IMR-90 (cell line): ENCODE data around the gene TNS3. TPM values are rescaled to one million over a fixed set of nuclear protein-coding genes. Genes with fewer than 3 reads are reported as not detected.

Source experiments
- CTCF ChIP-seq: conservative IDR thresholded peaks from 2 replicates; pipeline ENCODE4 v1.5.1; 2012; ENCODE audit warnings: mild to moderate bottlenecking, low read depth, low read length, improper control_type of control experiment
- FOS ChIP-seq: fragments of 150-350 bp; IDR thresholded peaks from 2 replicates; pipeline ENCODE4 v1.6.1; 2016; ENCODE audit warnings: low read depth, low read length
- MAZ ChIP-seq: IDR thresholded peaks from 2 replicates; pipeline ENCODE4 v1.6.1; 2012; ENCODE audit warnings: low read depth, mild to moderate bottlenecking, low read length, improper control_type of control experiment, moderate library complexity, borderline replicate concordance
- polyA plus RNA-seq, 3 experiments: library from polyadenylated mRNA; depleted of rRNA; stranded (reverse); fragments of >200 nt; gene quantifications; 2 replicates each; pipeline ENCODE4 v1.2.3, GENCODE V29; 2012; ENCODE audit warnings: low replicate concordance in 1 of 3
- total RNA-seq: library from RNA; depleted of rRNA; stranded (reverse); fragments of >200 nt; gene quantifications from 2 replicates; pipeline ENCODE4 v1.2.3, GENCODE V29; 2012

Gene TNS3
- total and polyA plus RNA-seq, 2 of the 4 experiments (the other 2 are of a cell fraction): 64.3 to 79.2 TPM

DNA sequence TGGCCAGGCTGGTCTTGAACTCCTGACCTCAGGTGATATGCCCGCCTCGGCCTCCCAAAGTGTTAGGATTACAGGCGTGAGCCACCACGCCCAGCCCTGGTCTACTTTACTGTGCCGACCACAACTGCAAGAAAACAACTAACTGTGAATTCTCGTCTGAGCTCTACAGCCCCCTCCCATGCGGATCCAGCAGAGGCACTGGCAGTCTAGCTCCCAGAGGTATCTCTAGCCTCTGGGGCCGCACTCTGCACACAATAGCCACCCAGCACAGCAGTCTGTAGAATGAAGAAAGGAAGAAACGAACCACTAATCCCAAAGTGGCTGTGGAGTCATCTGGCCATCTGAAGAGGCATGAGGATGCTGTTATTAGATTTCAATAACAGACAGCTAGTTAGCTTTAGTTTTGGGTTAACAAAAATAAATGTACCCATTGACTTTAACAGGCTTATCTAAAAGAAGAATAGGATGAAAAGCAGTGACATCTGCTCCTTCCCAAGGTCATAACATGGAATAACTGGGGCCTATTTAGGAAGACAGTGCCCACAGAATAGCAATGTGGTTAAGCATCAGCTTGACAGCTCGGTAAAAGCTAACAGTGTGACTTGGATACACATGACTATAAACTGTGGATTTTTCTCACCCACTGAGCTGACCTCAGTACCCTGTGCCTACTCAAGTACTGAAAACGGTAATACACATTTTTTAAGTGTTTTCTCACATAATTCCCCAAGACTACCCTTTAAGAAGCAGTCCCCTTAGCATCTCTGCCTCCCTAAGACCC lies 131.9 kb downstream of the TNS3 start (continued):
- TF ChIP-seq CTCF (no peak), FOS (peak; percentile 88), MAZ (no peak)
